HEK293T (cell line): ENCODE results near the gene DNAI2.
A peak's percentile ranks its signal among the peaks of the same experiment; 100 is the strongest.

Experiments used
- CTCF ChIA-PET: fragments of 350-600 bp; formaldehyde crosslinking; extraction: SDS; loops from one replicate; lab custom pipeline; 2021; ENCODE audit warnings: antibody characterized with exemption, inconsistent platforms; lab: Yijun Ruan, JAX
- POLR2A ChIA-PET: fragments of 350-600 bp; formaldehyde crosslinking; extraction: SDS; loops from one replicate; lab custom pipeline; 2020; ENCODE audit warnings: antibody characterized with exemption, inconsistent platforms; lab: Yijun Ruan, JAX
- DNase-seq: peaks from one replicate; pipeline ENCODE4 v3.0.0; 2012; ENCODE audit warnings: mixed read lengths; ENCODE audit errors: extremely low spot score
- ARNT ChIP-seq: fragments of 450-650 bp; IDR thresholded peaks from 2 replicates; pipeline ENCODE4 v1.6.1; 2017; ENCODE audit warnings: mild to moderate bottlenecking
- BHLHE40 ChIP-seq: fragments of 450-650 bp; IDR thresholded peaks from 2 replicates; pipeline ENCODE4 v1.6.1; 2016; ENCODE audit warnings: mild to moderate bottlenecking, moderate library complexity, borderline replicate concordance
- CTBP1 ChIP-seq: fragments of 450-650 bp; IDR thresholded peaks from 2 replicates; pipeline ENCODE4 v1.6.1; 2016; ENCODE audit warnings: borderline replicate concordance
- ELF4 ChIP-seq: fragments of 450-650 bp; IDR thresholded peaks from 2 replicates; pipeline ENCODE4 v1.6.1; 2017; ENCODE audit warnings: antibody characterized with exemption
- FOXA1 ChIP-seq: fragments of 450-650 bp; IDR thresholded peaks from 2 replicates; pipeline ENCODE4 v1.6.1; 2016; ENCODE audit warnings: mild to moderate bottlenecking
- FOXK2 ChIP-seq: fragments of 450-650 bp; IDR thresholded peaks from 2 replicates; pipeline ENCODE4 v1.6.1; 2016; ENCODE audit warnings: mild to moderate bottlenecking
- FOXM1 ChIP-seq: fragments of 450-650 bp; IDR thresholded peaks from 2 replicates; pipeline ENCODE4 v1.6.1; 2017; ENCODE audit warnings: mild to moderate bottlenecking, borderline replicate concordance
- HDGF ChIP-seq: fragments of 450-650 bp; IDR thresholded peaks from 2 replicates; pipeline ENCODE4 v1.6.1; 2017; ENCODE audit warnings: antibody characterized with exemption, borderline replicate concordance
- L3MBTL2 ChIP-seq: fragments of 450-650 bp; conservative IDR thresholded peaks from 2 replicates; pipeline ENCODE4 v1.6.1; 2016; ENCODE audit warnings: mild to moderate bottlenecking
- LEF1 ChIP-seq: fragments of 450-650 bp; IDR thresholded peaks from 2 replicates; pipeline ENCODE4 v1.6.1; 2017; ENCODE audit warnings: mild to moderate bottlenecking, borderline replicate concordance
- NFRKB ChIP-seq: fragments of 450-650 bp; IDR thresholded peaks from 2 replicates; pipeline ENCODE4 v1.6.1; 2016; ENCODE audit warnings: mild to moderate bottlenecking, moderate library complexity
- PKNOX1 ChIP-seq: fragments of 450-650 bp; IDR thresholded peaks from 2 replicates; pipeline ENCODE4 v1.6.1; 2016
- SP1 ChIP-seq: fragments of 450-650 bp; IDR thresholded peaks from 2 replicates; pipeline ENCODE4 v1.6.1; 2017
- SUZ12 ChIP-seq: fragments of 450-650 bp; IDR thresholded peaks from 2 replicates; pipeline ENCODE4 v1.6.1; 2016; ENCODE audit warnings: mild to moderate bottlenecking
- TARDBP ChIP-seq: fragments of 450-650 bp; IDR thresholded peaks from 2 replicates; pipeline ENCODE4 v1.6.1; 2016
- ZNF384 ChIP-seq: fragments of 450-650 bp; IDR thresholded peaks from 2 replicates; pipeline ENCODE4 v1.6.1; 2016

The DNAI2 gene

GRCh38 chr17:74289688-74290087 is 15.7 kb downstream of the DNAI2 start:
- POLR2A ChIA-PET, result no interaction called here
- DNase-seq, result no peak
- CTCF ChIA-PET, result no interaction called here
- TF ChIP-seq SP1 (no peak), HDGF (no peak), L3MBTL2 (no peak), CTBP1 (no peak), FOXA1 (no peak), ZNF384 (no peak), NFRKB (no peak), SUZ12 (no peak), FOXK2 (no peak), PKNOX1 (no peak), TARDBP (no peak), LEF1 (no peak), ELF4 (no peak)

- CTCF ChIA-PET, result no interaction called here
- POLR2A ChIA-PET, result no interaction called here
- TF ChIP-seq NFRKB, result no peak
- TF ChIP-seq ELF4, result no peak
- TF ChIP-seq PKNOX1, result no peak
- TF ChIP-seq SUZ12, result no peak
- TF ChIP-seq ZNF384, result no peak
- TF ChIP-seq BHLHE40, result no peak
- TF ChIP-seq CTBP1, result no peak
- DNase-seq, result no peak
These were observed 16.3 kb downstream of the DNAI2 start for GRCh38 chr17:74290340-74290739.

- POLR2A ChIA-PET, result no interaction called here
- no peak for DNase-seq
- CTCF ChIA-PET, result no interaction called here
- TF ChIP-seq ZNF384, result no peak
- TF ChIP-seq FOXA1, result no peak
- TF ChIP-seq FOXM1, result no peak
- no peak for TF ChIP-seq HDGF
- TF ChIP-seq ARNT, result no peak
- TF ChIP-seq BHLHE40, result no peak
- TF ChIP-seq NFRKB, result no peak
- no peak for TF ChIP-seq SP1
- TF ChIP-seq ELF4, result no peak
- no peak for TF ChIP-seq LEF1
- TF ChIP-seq SUZ12, result no peak
- TF ChIP-seq FOXK2, result no peak
- no peak for TF ChIP-seq L3MBTL2
- no peak for TF ChIP-seq CTBP1
- no peak for TF ChIP-seq PKNOX1
- no peak for TF ChIP-seq TARDBP
These were observed 18.5 kb downstream of the DNAI2 start for GRCh38 chr17:74292495-74292894.

GRCh38 chr17:74295625-74296547 is 21.9 kb downstream of the DNAI2 start:
- CTCF ChIA-PET, result interaction anchor here (0.7 to 2.2 kb wide), 10 partner anchors 11 to 258 kb away, joined by 3 to 12 read pairs (median 4); partner anchors contain the start of gene TTYH2
- no peak for DNase-seq
- TF ChIP-seq FOXA1, result no peak
- TF ChIP-seq LEF1, result no peak
- TF ChIP-seq PKNOX1, result no peak
- no peak for TF ChIP-seq TARDBP
- TF ChIP-seq SUZ12, result no peak
- no peak for TF ChIP-seq NFRKB
- TF ChIP-seq ELF4, result no peak
- TF ChIP-seq SP1, result no peak
- no peak for TF ChIP-seq CTBP1
- no peak for TF ChIP-seq ARNT
- no peak for TF ChIP-seq BHLHE40
- no peak for TF ChIP-seq L3MBTL2
- TF ChIP-seq HDGF, result no peak
- TF ChIP-seq ZNF384, result no peak
- no peak for TF ChIP-seq FOXK2
- TF ChIP-seq FOXM1, result no peak
- POLR2A ChIA-PET, result interaction anchor here (0.8 to 1.2 kb wide), 3 partner anchors 74 to 93 kb away, joined by 3 to 5 read pairs (median 3); partner anchors contain the start of genes RPL38 and TTYH2

- ChIA-PET CTCF (interaction anchor here (0.7 to 2.2 kb wide), 9 partner anchors 11 to 87 kb away, joined by 3 to 12 read pairs (median 4); partner anchors contain the start of gene TTYH2), POLR2A (interaction anchor here (0.8 to 1.2 kb wide), 3 partner anchors 75 to 93 kb away, joined by 3 to 5 read pairs (median 3); partner anchors contain the start of genes RPL38 and TTYH2)
- peak; percentile 56 for DNase-seq
These were observed 22.5 kb downstream of the DNAI2 start for GRCh38 chr17:74296548-74296936.

More at GRCh38 chr17:74296548-74296936, 22.5 kb downstream of the DNAI2 start:
- TF ChIP-seq CTBP1 (no peak), TARDBP (no peak), SUZ12 (no peak), ZNF384 (no peak), LEF1 (no peak)
